Epithelial cell of prostate (primary cell): ENCODE measurements around the gene RARRES2.

ENCODE experiments used
- DNase-seq: peaks from one replicate; pipeline ENCODE4 v3.0.0-alpha.2; 2011; ENCODE audit warnings: low read depth, low spot score
- H3K27ac ChIP-seq: fragments of 450-650 bp; 2 replicates; pipeline ENCODE4 v1.5.1; 2017; ENCODE audit warnings: mild to moderate bottlenecking

Gene RARRES2

DNA sequence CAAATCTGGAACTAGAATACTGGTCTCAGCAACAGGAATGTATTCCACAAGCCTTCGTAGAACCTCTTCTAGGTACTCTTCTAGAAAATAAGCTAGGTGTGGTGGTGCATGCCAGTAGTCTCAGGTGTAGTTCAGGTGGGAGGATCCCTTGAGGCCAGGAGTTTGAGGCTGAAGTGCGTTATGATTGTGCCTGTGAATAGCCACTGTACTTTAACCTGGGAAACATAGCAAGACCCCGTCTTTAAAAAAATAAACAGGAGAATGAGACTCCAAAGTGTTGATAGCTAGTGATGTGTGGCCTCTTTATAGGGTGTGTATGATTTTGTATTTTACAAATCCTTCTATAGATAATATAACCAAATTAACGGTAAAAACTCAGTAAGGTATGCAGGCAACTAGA lies 36.2 kb upstream of the RARRES2 start:
- H3K27ac ChIP-seq: peak overlapping the region; percentile 40
- no peak for DNase-seq

DNA sequence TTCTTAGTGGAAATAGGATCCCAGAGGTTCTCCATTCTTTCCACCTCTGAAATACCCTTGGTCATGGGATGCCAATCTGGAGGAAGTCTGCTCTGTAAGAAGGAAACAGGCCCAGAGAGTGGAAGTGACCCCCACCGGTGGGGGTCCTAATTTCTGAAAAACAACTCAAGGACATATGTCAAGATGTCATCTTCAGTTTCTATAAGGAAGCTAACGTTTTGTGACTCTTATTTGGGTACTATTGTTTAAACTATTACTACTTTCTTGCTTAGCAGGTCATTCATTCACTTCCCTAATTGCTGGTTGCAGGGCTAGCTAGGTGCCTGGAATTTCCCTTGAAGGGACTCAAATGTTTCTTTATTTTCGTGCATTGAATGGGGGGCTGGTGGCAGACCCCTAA lies 35.8 kb upstream of the RARRES2 start:
- H3K27ac ChIP-seq: no peak overlapping the region
- no peak for DNase-seq

DNA sequence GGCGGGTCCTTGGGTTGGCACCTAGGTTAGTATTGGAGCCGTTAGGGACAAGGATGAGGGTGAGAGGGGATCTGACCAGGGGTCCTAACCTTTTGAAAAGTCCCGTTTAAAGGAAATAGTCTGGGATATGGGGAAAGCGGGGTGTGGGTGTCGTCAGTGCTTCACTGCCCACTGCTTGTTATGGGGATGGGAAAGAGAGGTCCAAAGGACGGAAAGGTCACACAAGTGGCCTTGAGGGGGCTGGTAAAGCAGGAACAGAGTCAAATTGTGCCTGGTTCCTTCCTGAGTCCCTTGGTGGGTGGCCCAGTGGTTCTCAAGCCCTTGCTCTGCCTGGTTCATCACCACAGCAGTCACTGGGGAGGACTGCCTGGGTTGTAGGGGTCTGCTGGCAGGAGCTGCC lies 35.1 kb upstream of the RARRES2 start:
- H3K27ac ChIP-seq: no peak overlapping the region
- no peak for DNase-seq

DNA sequence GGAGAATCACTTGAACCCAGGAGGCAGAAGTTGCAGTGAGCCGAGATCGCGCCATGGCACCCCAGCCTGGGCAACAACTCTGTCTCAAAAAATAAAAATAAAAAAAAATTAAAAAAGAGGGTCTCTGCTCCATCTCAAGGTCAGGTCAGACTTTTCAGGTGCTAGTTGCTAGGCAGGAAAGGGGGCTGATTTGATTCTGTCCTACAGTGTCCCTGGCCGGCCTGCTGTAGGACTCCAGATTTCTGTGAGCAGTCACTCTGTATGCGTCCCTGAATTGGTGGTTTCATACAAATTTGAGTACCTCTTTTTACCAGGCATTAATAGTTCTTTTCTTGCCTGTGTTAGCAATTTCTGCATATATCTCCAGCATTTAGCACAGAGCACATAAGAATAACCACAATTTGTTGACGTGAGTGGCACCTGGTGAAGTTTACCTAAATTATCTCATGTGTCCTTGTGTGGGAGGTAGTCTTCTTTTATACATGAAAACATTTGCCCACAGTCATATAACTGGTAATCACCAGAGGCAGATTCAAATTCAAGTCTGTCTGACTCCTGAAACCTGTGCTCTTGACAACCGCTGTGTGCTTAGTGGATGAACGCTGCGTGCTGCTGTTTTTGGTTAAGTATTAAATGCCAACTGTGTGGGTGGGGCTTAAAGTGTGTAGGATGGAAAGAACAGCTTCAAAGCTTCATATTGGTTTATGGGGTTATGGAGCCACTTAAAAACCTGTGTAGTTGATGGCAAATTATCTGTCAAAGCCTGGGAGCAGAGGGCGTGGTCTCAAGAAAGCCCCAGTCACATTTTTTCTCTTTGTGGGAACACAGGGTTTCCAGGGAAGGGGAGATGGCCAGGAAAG lies 34.5 kb upstream of the RARRES2 start:
- no peak for DNase-seq
- no peak overlapping the region for H3K27ac ChIP-seq

DNA sequence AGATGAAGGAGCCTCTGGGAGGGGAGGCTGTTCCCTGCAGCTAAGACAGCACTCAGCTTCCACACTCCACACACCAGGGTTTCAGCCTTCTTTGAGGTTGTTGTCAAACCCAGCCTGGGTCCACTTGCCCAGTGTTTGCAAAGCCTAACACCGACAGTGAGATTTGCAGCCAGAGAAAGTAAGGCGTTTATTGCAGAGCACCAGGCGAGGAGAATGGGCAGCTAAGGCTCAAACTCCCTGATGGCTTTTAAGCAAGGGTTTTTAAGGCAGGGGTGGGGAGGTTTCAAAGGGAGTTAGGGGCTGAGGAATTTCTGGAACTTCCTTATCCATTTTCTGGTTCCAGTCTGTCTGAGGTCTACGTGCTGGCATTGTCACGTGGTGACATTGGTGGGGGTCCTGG lies 33.0 kb upstream of the RARRES2 start:
- no peak overlapping the region for H3K27ac ChIP-seq
- no peak for DNase-seq

DNA sequence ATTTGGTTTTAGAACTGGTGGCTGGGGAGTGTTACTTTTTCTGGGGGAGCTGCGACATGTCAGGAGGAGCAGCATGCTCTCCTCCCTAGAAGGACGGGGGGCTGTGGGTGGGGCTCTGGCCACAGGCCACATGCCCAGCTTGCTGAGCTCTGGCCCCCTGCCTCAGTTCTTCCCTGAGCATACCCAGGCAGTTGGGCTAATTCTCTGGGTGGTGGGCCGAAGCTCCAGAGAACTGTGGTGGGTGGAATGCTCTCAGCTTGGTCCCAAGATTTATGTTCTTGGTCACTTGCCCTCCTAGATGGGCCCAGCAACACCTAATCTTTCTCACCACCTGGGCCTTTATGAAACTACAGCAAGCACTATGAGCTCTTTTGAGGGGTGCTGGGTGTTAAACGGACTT lies 32.6 kb upstream of the RARRES2 start:
- no peak for DNase-seq
- H3K27ac ChIP-seq: no peak overlapping the region

DNA sequence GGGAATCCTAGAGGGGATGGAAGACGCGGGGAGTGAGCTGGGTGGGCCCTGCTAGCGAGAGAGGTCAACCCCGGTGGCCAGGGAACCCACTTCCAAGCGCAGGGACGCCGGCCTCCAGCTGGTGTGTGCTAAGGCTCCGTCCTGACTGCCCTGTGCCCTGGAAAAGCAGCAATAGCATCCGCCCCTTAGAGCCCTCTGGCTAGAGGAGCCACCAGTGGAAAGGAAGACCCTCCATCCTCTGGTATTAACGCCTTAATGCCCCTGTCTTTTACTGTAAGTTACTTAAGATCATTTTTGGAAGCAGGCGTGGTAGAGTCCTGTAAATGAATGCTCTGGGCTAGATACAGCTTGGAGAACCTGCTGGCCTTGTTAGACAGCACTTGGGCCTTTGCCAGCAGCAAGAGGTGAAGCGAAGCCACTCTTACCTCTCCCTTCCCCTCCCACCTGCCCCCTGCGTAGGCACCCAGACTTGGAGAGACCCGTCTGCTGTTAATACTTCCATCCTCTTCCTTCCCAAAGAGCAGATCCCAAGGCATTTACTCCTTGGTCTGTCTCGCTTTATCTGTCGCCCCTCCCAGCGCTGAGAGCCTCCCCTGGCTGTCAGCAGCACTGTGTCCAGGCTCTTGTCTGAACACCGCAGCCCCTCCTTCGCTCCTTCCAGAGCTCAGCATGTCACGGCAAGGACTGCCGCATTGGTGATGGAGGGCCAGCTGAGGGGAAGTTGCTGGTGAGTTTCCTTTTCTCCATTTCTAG lies 31.8 kb upstream of the RARRES2 start:
- no peak for DNase-seq
- no peak overlapping the region for H3K27ac ChIP-seq

DNA sequence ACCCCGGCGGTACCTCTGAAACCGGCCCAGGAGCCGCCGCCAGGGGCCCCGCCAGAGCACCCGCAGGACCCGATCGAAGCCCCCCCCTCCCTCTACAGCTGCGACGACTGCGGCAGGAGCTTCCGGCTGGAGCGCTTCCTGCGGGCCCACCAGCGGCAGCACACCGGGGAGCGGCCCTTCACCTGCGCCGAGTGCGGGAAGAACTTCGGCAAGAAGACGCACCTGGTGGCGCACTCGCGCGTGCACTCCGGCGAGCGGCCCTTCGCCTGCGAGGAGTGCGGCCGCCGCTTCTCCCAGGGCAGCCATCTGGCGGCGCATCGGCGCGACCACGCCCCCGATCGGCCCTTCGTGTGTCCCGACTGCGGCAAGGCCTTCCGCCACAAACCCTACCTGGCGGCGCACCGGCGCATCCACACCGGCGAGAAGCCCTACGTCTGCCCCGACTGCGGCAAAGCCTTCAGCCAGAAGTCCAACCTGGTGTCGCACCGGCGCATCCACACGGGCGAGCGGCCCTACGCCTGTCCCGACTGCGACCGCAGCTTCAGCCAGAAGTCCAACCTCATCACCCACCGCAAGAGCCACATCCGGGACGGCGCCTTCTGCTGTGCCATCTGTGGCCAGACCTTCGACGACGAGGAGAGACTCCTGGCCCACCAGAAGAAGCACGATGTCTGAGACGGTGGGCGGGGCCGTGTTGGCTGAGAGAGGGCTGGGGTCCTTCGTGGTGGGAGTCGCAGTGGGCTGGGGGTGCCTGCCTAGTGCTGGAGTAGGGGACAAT lies 31.0 kb upstream of the RARRES2 start:
- no peak overlapping the region for H3K27ac ChIP-seq
- DNase-seq: no peak

DNA sequence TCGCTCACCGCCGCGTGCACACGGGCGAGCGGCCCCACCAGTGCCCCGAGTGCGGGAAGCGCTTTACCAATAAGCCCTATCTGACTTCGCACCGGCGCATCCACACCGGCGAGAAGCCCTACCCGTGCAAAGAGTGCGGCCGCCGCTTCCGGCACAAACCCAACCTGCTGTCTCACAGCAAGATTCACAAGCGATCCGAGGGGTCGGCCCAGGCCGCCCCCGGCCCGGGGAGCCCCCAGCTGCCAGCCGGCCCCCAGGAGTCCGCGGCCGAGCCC lies 30.5 kb upstream of the RARRES2 start:
- H3K27ac ChIP-seq: no peak overlapping the region
- DNase-seq: no peak

DNA sequence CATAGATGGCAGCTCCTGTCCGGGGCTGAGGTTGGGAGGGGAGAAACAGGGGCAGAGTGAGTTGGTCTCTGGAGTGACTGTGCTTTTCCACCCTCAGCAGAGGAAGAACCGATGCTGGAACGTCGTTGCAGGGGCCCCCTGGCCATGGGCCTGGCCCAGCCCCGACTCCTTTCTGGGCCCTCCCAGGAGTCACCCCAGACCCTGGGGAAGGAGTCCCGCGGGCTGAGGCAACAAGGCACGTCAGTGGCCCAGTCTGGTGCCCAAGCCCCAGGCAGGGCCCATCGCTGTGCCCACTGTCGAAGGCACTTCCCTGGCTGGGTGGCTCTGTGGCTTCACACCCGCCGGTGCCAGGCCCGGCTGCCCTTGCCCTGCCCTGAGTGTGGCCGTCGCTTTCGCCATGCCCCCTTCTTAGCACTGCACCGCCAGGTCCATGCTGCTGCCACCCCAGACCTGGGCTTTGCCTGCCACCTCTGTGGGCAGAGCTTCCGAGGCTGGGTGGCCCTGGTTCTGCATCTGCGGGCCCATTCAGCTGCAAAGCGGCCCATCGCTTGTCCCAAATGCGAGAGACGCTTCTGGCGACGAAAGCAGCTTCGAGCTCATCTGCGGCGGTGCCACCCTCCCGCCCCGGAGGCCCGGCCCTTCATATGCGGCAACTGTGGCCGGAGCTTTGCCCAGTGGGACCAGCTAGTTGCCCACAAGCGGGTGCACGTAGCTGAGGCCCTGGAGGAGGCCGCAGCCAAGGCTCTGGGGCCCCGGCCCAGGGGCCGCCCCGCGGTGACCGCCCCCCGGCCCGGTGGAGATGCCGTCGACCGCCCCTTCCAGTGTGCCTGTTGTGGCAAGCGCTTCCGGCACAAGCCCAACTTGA lies 29.9 kb upstream of the RARRES2 start:
- peak overlapping the region; percentile 58 for H3K27ac ChIP-seq
- DNase-seq: no peak

DNA sequence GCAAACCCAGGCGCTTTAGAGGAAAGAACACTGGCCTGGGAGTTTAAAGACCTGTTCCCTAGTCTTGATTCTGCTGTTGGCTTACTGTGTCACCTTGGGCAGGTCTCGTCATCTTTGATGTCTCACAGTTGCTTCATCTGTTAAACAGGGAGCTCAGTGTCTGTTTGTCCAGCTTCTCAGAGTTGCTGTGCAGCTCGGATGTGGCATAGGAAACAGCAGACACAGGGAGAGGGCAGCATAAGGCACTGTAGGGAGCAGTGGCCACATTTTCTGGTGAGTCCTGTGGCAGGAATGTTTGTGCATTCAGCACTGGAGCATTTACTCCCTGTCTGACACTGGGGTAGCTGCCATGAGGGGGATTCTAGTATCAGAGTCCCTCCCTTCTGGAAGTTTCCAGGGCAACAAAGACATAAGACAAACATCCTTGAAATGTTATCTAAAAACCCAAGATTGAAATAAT lies 29.2 kb upstream of the RARRES2 start:
- peak overlapping the region; percentile 58 for H3K27ac ChIP-seq
- DNase-seq: no peak

DNA sequence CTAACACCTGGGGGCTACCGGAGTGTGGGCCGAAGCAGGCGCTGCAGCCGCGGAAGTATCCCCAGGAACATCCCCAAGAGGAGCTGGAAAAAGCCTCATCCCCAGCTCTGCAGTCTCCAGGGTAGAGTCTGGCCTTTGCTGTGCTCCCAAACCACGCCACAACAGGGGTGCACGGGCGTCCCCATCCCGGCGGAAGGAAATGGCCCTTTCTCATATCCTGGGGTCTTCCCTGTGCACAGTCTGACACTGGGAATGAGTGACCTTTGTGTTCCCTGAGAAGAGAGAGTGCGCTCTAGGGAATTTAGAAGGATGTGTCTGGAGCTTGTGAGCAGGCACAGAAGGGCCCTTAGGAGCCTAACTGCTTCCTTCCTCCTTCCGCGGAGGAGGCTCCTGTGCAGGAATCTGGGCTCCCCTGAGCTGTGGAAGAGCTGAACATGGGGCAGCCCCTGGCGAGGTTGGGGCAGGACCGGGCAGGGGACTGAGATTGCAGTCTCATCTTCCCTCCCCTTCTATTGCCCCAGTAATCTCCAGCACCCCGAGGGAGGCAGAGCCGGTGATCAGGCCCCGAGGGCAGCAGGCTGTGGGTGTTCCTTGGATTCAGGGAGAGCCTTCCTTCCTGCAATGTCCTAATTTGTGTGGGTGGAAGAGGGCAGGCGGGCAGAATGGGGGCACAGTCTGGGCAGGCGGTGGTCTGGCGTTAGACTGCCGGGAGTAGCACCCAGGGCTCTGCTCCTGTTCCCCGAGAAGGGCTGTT lies 28.5 kb upstream of the RARRES2 start:
- peak overlapping the region; percentile 58 for H3K27ac ChIP-seq
- DNase-seq: no peak

DNA sequence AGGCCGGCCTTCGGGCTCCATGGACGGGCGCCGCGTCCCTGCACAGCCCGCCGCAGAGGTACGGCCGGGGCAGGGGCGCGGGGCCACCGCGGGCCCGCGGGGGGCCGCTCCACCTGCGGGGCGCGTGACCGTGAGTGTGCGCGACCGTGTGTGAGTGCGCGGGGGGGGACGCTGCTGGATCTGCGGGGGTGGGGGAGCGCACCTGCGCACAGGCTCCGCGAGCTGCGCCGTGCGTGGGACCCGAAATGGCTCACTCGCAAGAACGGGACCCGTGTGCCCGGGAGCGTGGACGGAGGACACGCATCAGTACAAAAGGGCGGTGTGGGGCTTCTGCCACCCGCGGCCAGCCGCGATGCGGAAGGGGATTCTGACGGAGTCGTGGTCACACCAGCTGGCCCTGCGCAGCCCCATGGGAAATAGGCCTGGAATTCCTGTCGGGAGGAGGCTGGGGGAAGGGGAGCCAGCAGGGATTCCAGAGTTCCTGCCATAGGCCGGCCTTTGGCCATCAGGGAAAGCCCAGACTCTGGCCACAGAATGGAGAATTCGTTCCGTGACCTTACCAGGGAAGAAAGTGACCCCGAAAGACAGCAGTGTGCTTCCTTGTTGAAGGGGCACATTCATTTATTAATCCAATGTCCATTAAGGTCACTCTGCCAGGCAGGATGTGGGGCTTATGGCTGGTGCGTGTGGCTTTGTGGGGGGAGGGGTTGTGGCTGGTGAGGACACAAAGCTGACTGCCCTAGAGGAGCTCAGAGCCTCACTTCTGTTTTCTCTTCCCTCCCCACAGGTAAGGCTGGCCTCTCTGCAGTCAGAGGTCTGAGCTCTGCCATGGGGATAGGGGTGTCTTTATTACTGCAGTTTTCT lies 27.7 kb upstream of the RARRES2 start:
- no peak for DNase-seq

DNA sequence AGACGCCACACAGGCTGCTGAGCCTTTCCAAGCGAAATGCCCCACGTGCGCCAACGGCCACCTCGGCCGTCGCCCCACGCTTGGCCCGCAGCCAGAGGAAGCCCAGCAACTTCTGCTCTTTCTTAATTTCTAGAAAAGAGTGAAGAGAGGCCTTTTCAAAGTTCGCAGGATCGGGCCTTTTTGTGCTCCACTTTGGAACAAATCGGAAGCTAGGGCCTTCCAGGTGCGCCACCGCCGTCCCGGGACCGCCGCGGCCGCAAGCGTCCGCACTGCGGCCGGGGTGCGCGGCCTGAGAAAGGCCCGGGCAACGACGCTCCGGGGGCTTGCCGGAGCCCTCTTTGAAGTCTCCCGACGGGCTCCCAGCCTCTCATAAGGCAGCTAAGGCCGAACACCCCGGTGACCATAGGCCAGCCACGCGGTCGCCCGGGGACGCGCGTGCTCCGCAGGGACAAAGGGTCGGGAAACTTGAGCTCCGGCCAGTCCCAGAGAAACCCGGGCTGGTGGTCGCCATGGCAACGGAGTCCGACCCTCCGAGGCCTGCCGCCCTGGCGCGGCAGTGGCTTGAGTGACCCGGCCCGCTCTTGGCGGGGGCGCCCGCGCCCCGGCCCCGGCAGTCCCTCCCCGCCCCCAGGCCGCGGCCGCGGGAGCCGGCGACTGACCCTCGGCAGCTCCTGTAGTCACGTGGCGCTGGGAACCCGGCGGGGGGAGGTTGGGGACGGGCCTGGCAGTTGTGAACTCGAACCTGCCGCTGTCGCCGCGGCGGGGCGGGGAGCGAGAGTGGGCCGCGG lies 26.9 kb upstream of the RARRES2 start, which contains the start of gene REPIN1:
TSS of gene REPIN1 (plus strand) at position 727 of the 788 bp plus-strand sequence. CDS start 890 bp downstream, outside the sequence.
- H3K27ac ChIP-seq: peak within 1 kb of the TSS; percentile 58
- no peak for DNase-seq

More for the DNA sequence above, 27.7 kb upstream of the RARRES2 start:
- peak overlapping the region; percentile 58 for H3K27ac ChIP-seq

DNA sequence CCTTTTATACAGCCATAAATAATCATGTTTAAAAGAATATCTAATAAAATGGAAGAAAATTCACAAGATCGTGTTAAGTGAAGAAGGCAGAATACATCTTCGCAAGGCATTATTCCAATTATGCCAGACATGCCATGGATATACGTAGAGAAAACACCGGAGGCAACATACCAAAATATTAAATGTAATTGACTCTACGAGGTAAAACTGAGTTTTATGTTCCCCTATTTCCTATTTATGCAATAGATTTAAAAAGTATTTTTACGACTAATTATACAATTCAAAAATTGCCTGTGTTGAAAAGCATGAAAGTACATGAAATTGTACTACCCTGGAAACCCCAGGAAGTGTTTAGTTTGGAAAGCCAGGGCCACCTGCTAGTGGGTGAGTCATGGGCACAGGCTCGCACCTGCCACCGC lies 26.3 kb upstream of the RARRES2 start:
- peak overlapping the region; percentile 58 for H3K27ac ChIP-seq
- DNase-seq: no peak

DNA sequence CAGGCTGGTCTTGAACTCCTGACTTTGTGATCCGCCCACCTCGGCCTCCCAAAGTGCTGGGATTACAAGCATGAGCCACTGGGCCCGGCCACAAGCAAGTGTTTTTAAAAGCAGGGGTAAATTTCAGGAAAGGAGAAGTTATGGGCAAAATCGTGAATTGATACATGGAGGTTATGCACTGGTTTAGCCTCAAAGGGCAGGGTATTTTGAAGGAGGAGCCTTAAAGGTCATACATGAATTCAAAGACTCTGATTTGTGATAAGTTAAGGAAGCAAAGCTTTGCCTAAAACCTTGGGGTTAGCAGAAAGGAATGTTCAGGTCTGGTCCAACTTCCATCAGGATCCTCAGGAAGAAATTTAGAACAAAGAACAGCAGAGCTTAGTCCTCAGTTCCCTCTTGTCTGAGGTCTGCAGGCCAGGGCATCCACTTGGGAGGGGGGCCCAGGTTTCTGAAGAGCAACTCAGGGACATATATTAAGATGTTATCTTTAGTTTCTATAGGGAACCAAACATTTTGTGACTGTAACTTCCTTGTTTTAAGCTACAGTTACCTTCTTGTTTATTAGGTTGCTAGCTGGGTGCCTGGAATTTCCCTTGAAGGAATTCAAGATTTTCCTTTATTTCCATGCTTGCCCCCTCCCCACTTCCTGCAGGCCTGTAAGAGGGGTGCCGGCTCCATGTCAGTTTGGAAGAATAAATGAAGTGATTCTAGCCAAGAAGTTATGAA lies 24.4 kb upstream of the RARRES2 start:
- H3K27ac ChIP-seq: no peak overlapping the region

DNA sequence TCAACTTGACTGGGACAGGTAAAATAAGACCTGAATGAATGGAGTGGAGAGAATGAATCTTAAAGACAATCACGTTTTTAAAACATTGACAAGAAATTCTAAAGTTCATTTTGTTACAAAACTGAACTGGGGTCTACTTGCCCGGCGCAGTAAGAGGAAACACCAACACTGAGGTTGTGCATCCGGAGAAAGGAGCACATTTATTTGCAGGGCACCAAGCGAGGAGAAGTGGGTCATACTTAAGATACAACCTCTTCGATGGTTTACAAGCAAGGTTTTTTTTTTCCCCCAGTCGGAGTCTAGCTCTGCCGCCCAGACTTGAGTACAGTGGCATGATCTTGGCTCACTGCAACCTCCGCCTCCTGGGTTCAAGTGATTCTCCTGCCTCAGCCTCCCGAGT lies 23.8 kb upstream of the RARRES2 start:
- DNase-seq: no peak
- no peak overlapping the region for H3K27ac ChIP-seq

More for the DNA sequence above, 24.4 kb upstream of the RARRES2 start:
- no peak for DNase-seq
